ENCODE results near the gene RHBDF2. TPM values are rescaled to one million over a fixed set of nuclear protein-coding genes. Genes with fewer than 3 reads are reported as not detected.
A peak's percentile ranks its signal among the peaks of the same experiment; 100 is the strongest.

The RHBDF2 gene
- total and polyA plus RNA-seq, 8 donors, result 4.6 to 175 (median 21.0) TPM

DNA sequence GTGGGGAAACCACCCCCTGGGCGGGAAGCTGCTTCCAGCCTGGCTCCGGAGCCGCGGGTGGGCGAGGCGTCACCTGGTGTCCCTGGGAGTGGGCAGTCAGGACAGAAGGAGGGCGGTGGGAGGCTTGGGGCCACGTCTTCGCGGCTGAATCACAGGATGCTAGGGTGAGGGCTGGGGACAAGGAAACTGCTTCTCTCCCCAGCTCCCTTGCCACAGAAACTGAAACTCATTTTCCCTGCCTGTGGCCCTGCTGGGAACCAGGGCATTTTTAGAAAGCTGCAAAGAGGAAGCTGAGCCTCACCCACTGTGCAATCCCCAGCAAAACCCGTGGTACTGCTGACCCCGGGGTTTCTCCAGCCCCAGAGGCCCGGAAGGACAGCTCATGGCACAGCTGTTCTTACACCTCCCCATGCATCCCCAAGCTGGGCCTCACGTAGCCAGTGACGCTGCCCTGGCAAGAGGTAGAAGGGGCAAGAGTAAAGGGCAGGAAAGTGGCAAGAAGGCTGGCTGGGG lies 8.2 kb downstream of the RHBDF2 start:
- peak overlapping the region; percentile 9 to 30 (median 20) for H3K4me3 ChIP-seq
- TF ChIP-seq POLR2AphosphoS5 (IDR thresholded peaks at IDR 0.05) (peak in 2 of 3 donors; percentile 43 to 48), EP300 (IDR thresholded peaks at IDR 0.05) (no peak), POLR2A (IDR thresholded peaks at IDR 0.05) (no peak)
- TF ChIP-seq, protein P1, sequence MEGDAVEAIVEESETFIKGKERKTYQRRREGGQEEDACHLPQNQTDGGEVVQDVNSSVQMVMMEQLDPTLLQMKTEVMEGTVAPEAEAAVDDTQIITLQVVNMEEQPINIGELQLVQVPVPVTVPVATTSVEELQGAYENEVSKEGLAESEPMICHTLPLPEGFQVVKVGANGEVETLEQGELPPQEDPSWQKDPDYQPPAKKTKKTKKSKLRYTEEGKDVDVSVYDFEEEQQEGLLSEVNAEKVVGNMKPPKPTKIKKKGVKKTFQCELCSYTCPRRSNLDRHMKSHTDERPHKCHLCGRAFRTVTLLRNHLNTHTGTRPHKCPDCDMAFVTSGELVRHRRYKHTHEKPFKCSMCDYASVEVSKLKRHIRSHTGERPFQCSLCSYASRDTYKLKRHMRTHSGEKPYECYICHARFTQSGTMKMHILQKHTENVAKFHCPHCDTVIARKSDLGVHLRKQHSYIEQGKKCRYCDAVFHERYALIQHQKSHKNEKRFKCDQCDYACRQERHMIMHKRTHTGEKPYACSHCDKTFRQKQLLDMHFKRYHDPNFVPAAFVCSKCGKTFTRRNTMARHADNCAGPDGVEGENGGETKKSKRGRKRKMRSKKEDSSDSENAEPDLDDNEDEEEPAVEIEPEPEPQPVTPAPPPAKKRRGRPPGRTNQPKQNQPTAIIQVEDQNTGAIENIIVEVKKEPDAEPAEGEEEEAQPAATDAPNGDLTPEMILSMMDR (IDR thresholded peaks at IDR 0.05), result no peak

DNA sequence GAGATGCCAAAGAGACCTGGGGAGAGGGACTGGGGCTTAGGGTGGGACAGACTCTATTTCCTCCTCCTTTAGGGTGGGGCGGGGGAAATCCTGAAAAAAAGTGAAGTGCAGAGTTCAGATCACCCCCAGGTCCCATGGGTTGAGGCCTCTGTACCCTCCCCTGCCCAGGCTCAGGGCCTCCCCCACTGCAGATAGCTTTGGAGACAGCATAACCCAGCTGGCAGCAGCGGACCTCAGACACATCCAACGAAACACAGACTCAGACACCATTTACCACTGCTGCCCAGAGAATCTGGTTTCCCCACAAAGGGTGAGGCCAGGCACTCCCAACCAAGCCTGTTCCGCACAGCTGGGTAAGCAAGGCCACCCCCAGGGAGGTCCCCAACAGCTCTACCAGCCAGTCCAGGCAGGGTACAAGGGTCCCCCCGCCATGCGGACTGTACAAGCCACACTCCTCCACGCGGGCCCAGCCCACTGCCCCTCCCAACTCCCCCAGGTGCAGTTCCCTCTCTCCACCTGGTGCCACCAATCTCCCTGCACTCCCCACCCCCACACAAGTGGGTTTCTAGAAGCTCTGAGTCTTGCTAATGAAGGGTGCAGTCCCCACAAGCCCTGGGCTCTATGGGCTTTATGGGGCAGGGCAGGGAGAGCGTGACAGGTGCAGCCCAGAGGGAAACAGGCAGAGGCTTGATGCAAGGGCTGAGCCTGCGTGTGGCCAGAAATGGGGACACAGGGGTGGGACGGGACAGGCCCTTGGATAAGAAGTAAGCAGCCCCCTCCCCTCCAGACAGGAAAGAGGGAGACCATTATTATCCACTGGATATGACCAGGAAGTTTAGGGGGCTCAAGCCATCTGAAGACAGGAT lies 8.9 kb downstream of the RHBDF2 start:
- H3K9me3 ChIP-seq, result no peaks in the 10 kb centered on the region
- H3K4me3 ChIP-seq, result peak overlapping the region; percentile 9 to 30 (median 20)
- peaks cover 0 to 5% (median 5%) of the 10 kb centered on the region in 4 donors for H3K36me3 ChIP-seq
- WGBS, 5 donors, result 46 to 62% (median 50%) methylated on average over 6 to 11 of the region's 11 CpGs
- H3K27ac ChIP-seq, result peak overlapping the region; percentile 52 to 92 (median 76)
- H3K27me3 ChIP-seq, result no peaks in the 10 kb centered on the region
- TF ChIP-seq POLR2A (IDR thresholded peaks at IDR 0.05) (no peak), POLR2AphosphoS5 (IDR thresholded peaks at IDR 0.05) (no peak), EP300 (IDR thresholded peaks at IDR 0.05) (no peak)
- TF ChIP-seq, protein P1 (IDR thresholded peaks at IDR 0.05), result no peak
- intact Hi-C loops (cut with DNase I; ENCODE audit: low total_unique reads), result no loop called here
- DNase-seq, result peak in 1 of 2 donors; percentile 86
- H3K4me1 ChIP-seq, result peaks cover 21 to 77% (median 47%) of the 10 kb centered on the region in 4 donors

More for the DNA sequence above, 8.2 kb downstream of the RHBDF2 start:
- peak; percentile 68 to 84 for DNase-seq
- WGBS, 5 donors, result 7 to 18% (median 8%) methylated on average over 14 to 15 of the region's 15 CpGs
- peaks cover 28 to 84% (median 54%) of the 10 kb centered on the region in 4 donors for H3K4me1 ChIP-seq
- no peaks in the 10 kb centered on the region for H3K27me3 ChIP-seq
- intact Hi-C loops (cut with DNase I; ENCODE audit: low total_unique reads), result no loop called here
- no peaks in the 10 kb centered on the region for H3K36me3 ChIP-seq
- H3K9me3 ChIP-seq, result no peaks in the 10 kb centered on the region
- H3K27ac ChIP-seq, result peak overlapping the region; percentile 52 to 92 (median 76)

DNA sequence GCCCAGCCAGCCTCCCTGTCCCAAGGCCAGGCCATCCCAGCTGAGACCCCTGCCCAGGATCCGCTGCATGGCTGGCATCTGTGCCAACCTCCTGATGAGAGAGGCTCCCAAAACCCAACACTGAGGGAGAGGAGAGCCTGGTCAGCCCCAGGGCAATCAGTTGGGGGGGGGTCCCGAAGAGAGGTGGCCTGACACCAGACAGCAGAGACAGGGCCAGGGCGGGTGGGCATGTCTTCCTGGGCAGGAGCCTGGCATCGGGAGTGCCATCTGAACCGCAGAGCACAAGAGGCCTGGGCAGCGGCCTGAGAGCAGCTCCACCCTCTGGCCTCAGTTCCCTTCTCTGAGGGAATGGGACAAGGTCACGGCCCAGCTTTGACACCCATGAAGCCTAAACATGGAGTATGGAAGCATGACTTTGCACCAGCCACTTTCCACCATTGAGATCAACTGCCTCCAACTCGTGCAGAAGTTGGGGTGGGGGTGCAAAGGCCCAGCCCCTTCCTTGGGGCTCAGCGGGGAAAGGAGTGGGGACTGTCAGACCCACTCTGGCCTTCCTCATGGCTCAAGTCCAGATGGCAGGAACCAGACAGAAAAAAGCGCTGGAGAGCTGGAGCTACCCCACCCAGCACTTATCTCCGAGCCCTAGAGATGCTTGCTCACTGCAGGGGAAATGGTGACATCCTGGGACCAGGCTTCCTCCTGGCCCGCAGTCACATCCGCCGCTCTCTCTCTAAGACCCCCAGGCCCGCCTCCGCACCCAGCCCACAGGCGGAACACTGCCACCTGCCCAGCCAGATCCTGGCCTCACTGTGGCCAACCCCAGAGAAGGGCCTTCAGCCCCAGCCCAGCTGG lies 9.7 kb downstream of the RHBDF2 start:
- WGBS, 5 donors, result 73 to 84% (median 77%) methylated on average over 15 to 17 of the region's 17 CpGs
- TF ChIP-seq POLR2A (IDR thresholded peaks at IDR 0.05) (no peak), POLR2AphosphoS5 (IDR thresholded peaks at IDR 0.05) (no peak), EP300 (IDR thresholded peaks at IDR 0.05) (no peak)
- TF ChIP-seq, protein P1 (IDR thresholded peaks at IDR 0.05), result no peak
- Histone ChIP-seq H3K27ac (peak overlapping the region in 4 of 5 donors; percentile 69 to 92 (median 80)), H3K27me3 (no peaks in the 10 kb centered on the region), H3K9me3 (no peaks in the 10 kb centered on the region), H3K36me3 (peaks cover 0 to 8% (median 7%) of the 10 kb centered on the region in 4 donors), H3K4me3 (no peak overlapping the region), H3K4me1 (peaks cover 20 to 68% (median 40%) of the 10 kb centered on the region in 4 donors)
- intact Hi-C loops (cut with DNase I; ENCODE audit: low total_unique reads), result no loop called here
- no peak for DNase-seq

Data from stomach (tissue), 9 donors.